KMS-11 (cell line): Measurements from ENCODE around the gene SLC15A3.

ENCODE experiments used
- H2AFZ ChIP-seq: fragments of 200-600 bp; sonication (generic); 2 replicates; pipeline ENCODE4 v1.6.1; 2016; ENCODE audit warnings: antibody characterized with exemption, mixed run types, low read depth
- H3K27ac ChIP-seq: fragments of 200-600 bp; sonication (generic); 2 replicates; pipeline ENCODE4 v1.6.1; 2016; ENCODE audit warnings: mild to moderate bottlenecking, mixed run types
- H3K27me3 ChIP-seq: fragments of 200-600 bp; sonication (generic); 2 replicates; pipeline ENCODE4 v1.6.1; 2017; ENCODE audit warnings: mild to moderate bottlenecking, low read depth, mixed run types, moderate library complexity; ENCODE audit not compliant: insufficient read depth
- H3K36me3 ChIP-seq: fragments of 200-600 bp; sonication (generic); 2 replicates; pipeline ENCODE4 v1.6.1; 2017; ENCODE audit warnings: mild to moderate bottlenecking, mixed run types; ENCODE audit not compliant: insufficient read depth
- H3K4me1 ChIP-seq: fragments of 200-600 bp; sonication (generic); 2 replicates; pipeline ENCODE4 v1.6.1; 2016; ENCODE audit warnings: mild to moderate bottlenecking, low read depth, mixed run types; ENCODE audit not compliant: poor library complexity, severe bottlenecking
- H3K4me2 ChIP-seq: fragments of 200-600 bp; sonication (generic); 2 replicates; pipeline ENCODE4 v1.7.0; 2016; ENCODE audit warnings: mild to moderate bottlenecking, mixed run types
- H3K4me3 ChIP-seq: fragments of 200-600 bp; sonication (generic); IDR thresholded peaks from 2 replicates; pipeline ENCODE4 v1.6.1; 2017; ENCODE audit warnings: low read depth, low read length, mixed read lengths; ENCODE audit not compliant: insufficient read depth
- H3K79me2 ChIP-seq: fragments of 200-600 bp; sonication (generic); 2 replicates; pipeline ENCODE4 v1.6.1; 2016; ENCODE audit warnings: low read depth, mixed run types; ENCODE audit not compliant: insufficient read depth
- H3K9ac ChIP-seq: fragments of 200-600 bp; sonication (generic); 2 replicates; pipeline ENCODE4 v1.6.1; 2016; ENCODE audit warnings: mild to moderate bottlenecking, mixed run types
- H4K20me1 ChIP-seq: fragments of 200-600 bp; sonication (generic); 2 replicates; pipeline ENCODE4 v1.6.1; 2016; ENCODE audit warnings: mild to moderate bottlenecking, mixed run types; ENCODE audit not compliant: insufficient read depth
- TF ChIP-seq, protein P1 (sequence below): fragments of 200-600 bp; sonication (generic); conservative IDR thresholded peaks from 2 replicates; pipeline ENCODE4 v1.6.1; 2017; ENCODE audit warnings: low read depth, mild to moderate bottlenecking, antibody characterized with exemption, low read length, moderate library complexity, mixed read lengths

The SLC15A3 gene

DNA sequence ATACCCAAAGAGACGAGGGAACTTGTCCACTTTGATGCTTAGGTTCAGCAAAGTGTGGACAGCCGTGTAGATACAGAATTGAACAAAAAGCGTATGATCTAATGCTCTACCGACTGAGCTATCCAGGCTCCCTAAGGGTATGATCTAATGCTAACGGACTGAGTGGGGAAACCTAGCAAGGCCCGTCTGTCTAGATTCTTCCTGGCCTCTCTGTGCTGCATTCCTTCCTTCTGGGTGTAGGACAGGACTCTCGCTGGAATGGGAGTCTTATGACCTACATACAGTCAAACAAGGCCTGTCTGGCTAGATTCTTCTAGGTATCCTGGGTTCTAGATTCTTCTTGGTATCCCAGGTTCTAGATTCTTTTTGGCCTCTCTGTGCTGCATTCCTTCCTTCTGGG, 8.4 kb upstream of the SLC15A3 start:
- Histone ChIP-seq H3K79me2 (no peaks in the 10 kb centered on the region), H3K9ac (no peak overlapping the region), H3K4me3 (no peak overlapping the region), H3K36me3 (no peaks in the 10 kb centered on the region), H3K4me1 (no peaks in the 10 kb centered on the region), H3K27ac (no peak overlapping the region), H2AFZ (no peak overlapping the region), H3K4me2 (no peak overlapping the region), H3K27me3 (no peaks in the 10 kb centered on the region), H4K20me1 (no peaks in the 10 kb centered on the region)
- TF ChIP-seq, protein P1, sequence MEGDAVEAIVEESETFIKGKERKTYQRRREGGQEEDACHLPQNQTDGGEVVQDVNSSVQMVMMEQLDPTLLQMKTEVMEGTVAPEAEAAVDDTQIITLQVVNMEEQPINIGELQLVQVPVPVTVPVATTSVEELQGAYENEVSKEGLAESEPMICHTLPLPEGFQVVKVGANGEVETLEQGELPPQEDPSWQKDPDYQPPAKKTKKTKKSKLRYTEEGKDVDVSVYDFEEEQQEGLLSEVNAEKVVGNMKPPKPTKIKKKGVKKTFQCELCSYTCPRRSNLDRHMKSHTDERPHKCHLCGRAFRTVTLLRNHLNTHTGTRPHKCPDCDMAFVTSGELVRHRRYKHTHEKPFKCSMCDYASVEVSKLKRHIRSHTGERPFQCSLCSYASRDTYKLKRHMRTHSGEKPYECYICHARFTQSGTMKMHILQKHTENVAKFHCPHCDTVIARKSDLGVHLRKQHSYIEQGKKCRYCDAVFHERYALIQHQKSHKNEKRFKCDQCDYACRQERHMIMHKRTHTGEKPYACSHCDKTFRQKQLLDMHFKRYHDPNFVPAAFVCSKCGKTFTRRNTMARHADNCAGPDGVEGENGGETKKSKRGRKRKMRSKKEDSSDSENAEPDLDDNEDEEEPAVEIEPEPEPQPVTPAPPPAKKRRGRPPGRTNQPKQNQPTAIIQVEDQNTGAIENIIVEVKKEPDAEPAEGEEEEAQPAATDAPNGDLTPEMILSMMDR = no peak

- Histone ChIP-seq H3K27ac (no peak overlapping the region), H4K20me1 (no peaks in the 10 kb centered on the region), H3K4me2 (no peak overlapping the region), H3K4me1 (no peaks in the 10 kb centered on the region), H2AFZ (no peak overlapping the region), H3K9ac (no peak overlapping the region), H3K36me3 (no peaks in the 10 kb centered on the region), H3K27me3 (no peaks in the 10 kb centered on the region), H3K4me3 (no peak overlapping the region), H3K79me2 (no peaks in the 10 kb centered on the region)
- TF ChIP-seq, protein P1 = no peak
Measured at GRCh38 chr11:60959431-60959830, 7.5 kb upstream of the SLC15A3 start.

DNA sequence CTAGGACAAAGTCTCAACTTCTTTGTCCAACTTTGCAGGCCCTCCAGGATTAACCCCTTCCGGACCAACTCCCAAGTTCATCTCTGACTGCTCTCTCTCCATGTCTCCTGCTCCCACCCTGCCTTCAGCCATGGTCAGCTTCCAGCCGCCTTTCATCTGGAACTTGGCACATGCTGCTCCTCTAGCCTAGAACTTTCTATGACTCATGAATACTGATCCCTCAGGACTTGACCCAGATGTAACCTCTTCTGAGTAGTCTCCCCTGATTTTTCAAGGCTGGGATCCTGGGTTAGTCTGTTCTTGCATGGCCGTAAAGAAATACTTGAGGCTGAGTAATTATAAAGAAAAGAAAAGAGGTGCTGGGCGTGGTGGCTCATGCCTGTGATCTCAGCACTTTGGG, 5.2 kb upstream of the SLC15A3 start:
- H3K79me2 ChIP-seq = no peaks in the 10 kb centered on the region
- TF ChIP-seq, protein P1 = no peak
- H3K27me3 ChIP-seq = no peaks in the 10 kb centered on the region
- H3K27ac ChIP-seq = no peak overlapping the region
- no peaks in the 10 kb centered on the region for H4K20me1 ChIP-seq
- no peaks in the 10 kb centered on the region for H3K36me3 ChIP-seq
- no peaks in the 10 kb centered on the region for H3K4me1 ChIP-seq
- H3K4me3 ChIP-seq = no peak overlapping the region
- H3K9ac ChIP-seq = no peak overlapping the region
- H3K4me2 ChIP-seq = no peak overlapping the region
- no peak overlapping the region for H2AFZ ChIP-seq

- H3K9ac ChIP-seq = no peak overlapping the region
- H3K36me3 ChIP-seq = no peaks in the 10 kb centered on the region
- no peaks in the 10 kb centered on the region for H3K79me2 ChIP-seq
- TF ChIP-seq, protein P1 = no peak
- no peaks in the 10 kb centered on the region for H3K4me1 ChIP-seq
- H3K4me2 ChIP-seq = no peak overlapping the region
- H3K27me3 ChIP-seq = no peaks in the 10 kb centered on the region
- H2AFZ ChIP-seq = no peak overlapping the region
- H4K20me1 ChIP-seq = no peaks in the 10 kb centered on the region
- H3K27ac ChIP-seq = no peak overlapping the region
- H3K4me3 ChIP-seq = no peak overlapping the region
Measured at GRCh38 chr11:60955571-60955970, 3.6 kb upstream of the SLC15A3 start.
